K562 (cell line): ENCODE data around the gene IPO13. TPM values are rescaled to one million over a fixed set of nuclear protein-coding genes. Genes with fewer than 3 reads are reported as not detected.

Experiments
- ASH1L ChIP-seq: fragments of 450-650 bp; IDR thresholded peaks from 2 replicates; pipeline ENCODE4 v1.6.1; 2018; ENCODE audit warnings: borderline replicate concordance, mild to moderate bottlenecking, low read depth; ENCODE audit not compliant: partially characterized antibody
- E2F5 ChIP-seq: sonication (generic); formaldehyde crosslinking; IDR thresholded peaks from 2 replicates; pipeline ENCODE4 v1.8.0; 2022; ENCODE audit warnings: mild to moderate bottlenecking, missing genetic modification reagents
- ELK1 ChIP-seq: sonication (generic); formaldehyde crosslinking; IDR thresholded peaks from 2 replicates; pipeline ENCODE4 v1.8.1; 2022; ENCODE audit warnings: missing genetic modification reagents
- ZNF41 ChIP-seq: fragments of 250-450 bp; sonication (Bioruptor Pico); conservative IDR thresholded peaks from 2 replicates; pipeline ENCODE4 v1.4.0; 2020; ENCODE audit warnings: mild to moderate bottlenecking
- polyA plus RNA-seq, 8 experiments: library from polyadenylated mRNA; depleted of rRNA in 4 of 8; stranded (reverse) in 5 of 8; unstranded in 3 of 8; fragments of >200 nt; fragmentation: Nextera tagmentation in 2 of 8; fragmentation: Illumina TruSeq in 1 of 8; extraction: Ambion mirVana in 2 of 8; extraction: Trizol in 1 of 8; gene quantifications; 2 replicates each; pipeline versions ENCODE4 v1.2.1 to v1.2.3, GENCODE V29; 2011 to 2014; ENCODE audit warnings: inconsistent platforms in 1 of 8, missing spikeins in 1 of 8
- total RNA-seq, 7 experiments: library from RNA; depleted of rRNA in 6 of 7; stranded (reverse); fragments of >200 nt in 6 of 7; fragmentation: Illumina TruSeq in 2 of 7; extraction: Trizol in 2 of 7; gene quantifications; 2 replicates each; pipeline versions ENCODE4 v1.2.1 to v1.2.3, GENCODE V29; 2011 to 2021; ENCODE audit warnings: low replicate concordance in 1 of 7
- TF ChIP-seq, protein P1 (sequence below), 2 experiments: IDR thresholded peaks in 1 of 2; conservative IDR thresholded peaks in 1 of 2; 2 replicates each; pipeline ENCODE4 v1.6.1; 2016; ENCODE audit warnings: low read depth in 2 of 2, mild to moderate bottlenecking in 1 of 2, missing compliant biosample characterization in 1 of 2, missing genetic modification characterization in 1 of 2, moderate library complexity in 1 of 2
- TF ChIP-seq, protein P2 (sequence below), 2 experiments: fragments of 450-650 bp in 1 of 2; sonication (generic) in 1 of 2; formaldehyde crosslinking in 1 of 2; IDR thresholded peaks; 2 replicates each; pipeline versions ENCODE4 v1.7.1 to v1.9.0; 2016 to 2022; ENCODE audit warnings: inconsistent platforms in 1 of 2, mild to moderate bottlenecking in 1 of 2, missing genetic modification reagents in 1 of 2

IPO13 gene
- total and polyA plus RNA-seq, 9 of the 15 experiments (the other 6 are each of a cell fraction or from before 2014, with no cell fraction given): 7.0 to 30.8 (median 16.2) TPM

- TF ChIP-seq ELK1 (CRISPR knock-in tag) (no peak), E2F5 (no peak), ASH1L (no peak), ZNF41 (CRISPR knock-in tag) (no peak)
- TF ChIP-seq, protein P1, sequence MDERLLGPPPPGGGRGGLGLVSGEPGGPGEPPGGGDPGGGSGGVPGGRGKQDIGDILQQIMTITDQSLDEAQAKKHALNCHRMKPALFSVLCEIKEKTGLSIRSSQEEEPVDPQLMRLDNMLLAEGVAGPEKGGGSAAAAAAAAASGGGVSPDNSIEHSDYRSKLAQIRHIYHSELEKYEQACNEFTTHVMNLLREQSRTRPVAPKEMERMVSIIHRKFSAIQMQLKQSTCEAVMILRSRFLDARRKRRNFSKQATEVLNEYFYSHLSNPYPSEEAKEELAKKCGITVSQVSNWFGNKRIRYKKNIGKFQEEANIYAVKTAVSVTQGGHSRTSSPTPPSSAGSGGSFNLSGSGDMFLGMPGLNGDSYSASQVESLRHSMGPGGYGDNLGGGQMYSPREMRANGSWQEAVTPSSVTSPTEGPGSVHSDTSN (CRISPR knock-in tag; IDR thresholded peaks at IDR 0.05; ENCODE audit: low read depth): no peak
- TF ChIP-seq, protein P1 (tag; conservative IDR thresholded peaks at IDR 0.05; ENCODE audit: low read depth): no peak
- TF ChIP-seq, protein P2, sequence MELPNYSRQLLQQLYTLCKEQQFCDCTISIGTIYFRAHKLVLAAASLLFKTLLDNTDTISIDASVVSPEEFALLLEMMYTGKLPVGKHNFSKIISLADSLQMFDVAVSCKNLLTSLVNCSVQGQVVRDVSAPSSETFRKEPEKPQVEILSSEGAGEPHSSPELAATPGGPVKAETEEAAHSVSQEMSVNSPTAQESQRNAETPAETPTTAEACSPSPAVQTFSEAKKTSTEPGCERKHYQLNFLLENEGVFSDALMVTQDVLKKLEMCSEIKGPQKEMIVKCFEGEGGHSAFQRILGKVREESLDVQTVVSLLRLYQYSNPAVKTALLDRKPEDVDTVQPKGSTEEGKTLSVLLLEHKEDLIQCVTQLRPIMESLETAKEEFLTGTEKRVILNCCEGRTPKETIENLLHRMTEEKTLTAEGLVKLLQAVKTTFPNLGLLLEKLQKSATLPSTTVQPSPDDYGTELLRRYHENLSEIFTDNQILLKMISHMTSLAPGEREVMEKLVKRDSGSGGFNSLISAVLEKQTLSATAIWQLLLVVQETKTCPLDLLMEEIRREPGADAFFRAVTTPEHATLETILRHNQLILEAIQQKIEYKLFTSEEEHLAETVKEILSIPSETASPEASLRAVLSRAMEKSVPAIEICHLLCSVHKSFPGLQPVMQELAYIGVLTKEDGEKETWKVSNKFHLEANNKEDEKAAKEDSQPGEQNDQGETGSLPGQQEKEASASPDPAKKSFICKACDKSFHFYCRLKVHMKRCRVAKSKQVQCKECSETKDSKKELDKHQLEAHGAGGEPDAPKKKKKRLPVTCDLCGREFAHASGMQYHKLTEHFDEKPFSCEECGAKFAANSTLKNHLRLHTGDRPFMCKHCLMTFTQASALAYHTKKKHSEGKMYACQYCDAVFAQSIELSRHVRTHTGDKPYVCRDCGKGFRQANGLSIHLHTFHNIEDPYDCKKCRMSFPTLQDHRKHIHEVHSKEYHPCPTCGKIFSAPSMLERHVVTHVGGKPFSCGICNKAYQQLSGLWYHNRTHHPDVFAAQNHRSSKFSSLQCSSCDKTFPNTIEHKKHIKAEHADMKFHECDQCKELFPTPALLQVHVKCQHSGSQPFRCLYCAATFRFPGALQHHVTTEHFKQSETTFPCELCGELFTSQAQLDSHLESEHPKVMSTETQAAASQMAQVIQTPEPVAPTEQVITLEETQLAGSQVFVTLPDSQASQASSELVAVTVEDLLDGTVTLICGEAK (IDR thresholded peaks at IDR 0.05): no peak
- TF ChIP-seq, protein P2 (CRISPR knock-in tag; IDR thresholded peaks at IDR 0.05): no peak
Measured at GRCh38 chr1:44014365-44015104, 67.8 kb downstream of the IPO13 start (continued).
